Testis (tissue), 2 donors: ENCODE results near the gene MAP6.

Source experiments
- CTCF ChIP-seq, 3 experiments: fragments of 450-650 bp in 2 of 3; fragments of 200-600 bp in 1 of 3; sonication (generic) in 1 of 3; IDR thresholded peaks; one replicate each; pipeline ENCODE4 v1.5.1; 2016 to 2019; ENCODE audit warnings: antibody characterized with exemption in 3 of 3, mild to moderate bottlenecking in 2 of 3, moderate library complexity in 1 of 3
- POLR2A ChIP-seq: fragments of 450-650 bp; IDR thresholded peaks from one replicate; pipeline ENCODE4 v1.6.1; 2017; ENCODE audit warnings: antibody characterized with exemption, mild to moderate bottlenecking, moderate library complexity

GRCh38 chr11:75615751-75616150 lies 53.1 kb downstream of the MAP6 start:
- TF ChIP-seq CTCF (IDR thresholded peaks at IDR 0.05) = no peak
- no peak for TF ChIP-seq POLR2A
